Prostate gland (tissue), 2 donors: ENCODE measurements around the gene AKAP7. TPM values are rescaled to one million over a fixed set of nuclear protein-coding genes. Genes with fewer than 3 reads are reported as not detected.
A peak's percentile ranks its signal among the peaks of the same experiment; 100 is the strongest.

Source experiments
- DNase-seq: peaks from one replicate; pipeline ENCODE4 v3.0.0-alpha.2; 2019; ENCODE audit warnings: low spot score
- H3K27ac ChIP-seq, 2 donors: fragments of 200-600 bp; sonication (generic); 2 replicates each; pipeline ENCODE4 v1.5.1; 2017 to 2019
- H3K27me3 ChIP-seq: fragments of 200-600 bp; sonication (generic); replicated peaks from 2 replicates; pipeline ENCODE4 v1.5.1; 2019; ENCODE audit not compliant: insufficient read depth
- H3K36me3 ChIP-seq, 2 donors: fragments of 200-600 bp; sonication (generic); 1 replicate in 1 of 2; 2 replicates in 1 of 2; pipeline versions ENCODE4 v1.5.1 to v1.8.1; 2017 to 2019
- H3K4me1 ChIP-seq: fragments of 200-600 bp; sonication (generic); replicated peaks from 2 replicates; pipeline ENCODE4 v1.5.1; 2019
- H3K4me3 ChIP-seq, 2 donors: fragments of 200-600 bp; sonication (generic); 2 replicates each; pipeline ENCODE4 v1.5.1; 2017 to 2019
- H3K9me3 ChIP-seq: fragments of 200-600 bp; sonication (generic); 2 replicates; pipeline ENCODE4 v1.5.1; 2017
- CTCF ChIP-seq, 4 experiments: fragments of 200-600 bp in 2 of 4; fragments of 450-650 bp in 2 of 4; sonication (generic) in 2 of 4; IDR thresholded peaks; 1 replicate in 3 of 4; 2 replicates in 1 of 4; pipeline ENCODE4 v1.5.1; 2016 to 2019; ENCODE audit warnings: antibody characterized with exemption in 4 of 4, mild to moderate bottlenecking in 2 of 4, moderate library complexity in 2 of 4
- POLR2A ChIP-seq: fragments of 450-650 bp; IDR thresholded peaks from one replicate; pipeline ENCODE4 v1.6.1; 2016; ENCODE audit warnings: antibody characterized with exemption, mild to moderate bottlenecking
- POLR2AphosphoS5 ChIP-seq: sonication (generic); formaldehyde crosslinking; IDR thresholded peaks from one replicate; pipeline ENCODE4 v1.6.1; 2017; ENCODE audit warnings: antibody characterized with exemption
- WGBS: methylation state at CpG from one replicate; pipeline ENCODE4 v1.1.5; 2018; 5-methylcytosine and 5-hydroxymethylcytosine counted together
- intact Hi-C: fragments of 100-400 bp; cut with DNase I; formaldehyde crosslinking; loops from one replicate; pipeline ENCODE4 v1.14.2; 2022
- total RNA-seq, 2 donors: library from RNA; depleted of rRNA; stranded (reverse); fragments of >200 nt; gene quantifications; one replicate each; pipeline ENCODE4 v1.1.0, GENCODE V29; 2016

The AKAP7 gene
- total RNA-seq, 2 donors from 2014 or later, result 23.7 to 34.3 TPM

GRCh38 chr6:131231891-131232290 is 96.6 kb downstream of the AKAP7 start:
- no peaks in the 10 kb centered on the region for H3K4me1 ChIP-seq
- no peak for TF ChIP-seq CTCF (IDR thresholded peaks at IDR 0.05)
- no peak for TF ChIP-seq POLR2A
- TF ChIP-seq POLR2AphosphoS5, result no peak
- H3K27me3 ChIP-seq, result no peaks in the 10 kb centered on the region
- 86% methylated on average over 5 of the region's 5 CpGs for WGBS
- DNase-seq, result no peak
- no peak overlapping the region for H3K27ac ChIP-seq
- H3K4me3 ChIP-seq, result no peak overlapping the region
- no peaks in the 10 kb centered on the region for H3K36me3 ChIP-seq
- intact Hi-C loops, result no loop called here
- no peaks in the 10 kb centered on the region for H3K9me3 ChIP-seq

- H3K4me1 ChIP-seq, result no peaks in the 10 kb centered on the region
- DNase-seq, result no peak
- no peaks in the 10 kb centered on the region for H3K9me3 ChIP-seq
- no peak overlapping the region for H3K27ac ChIP-seq
- no peaks in the 10 kb centered on the region for H3K27me3 ChIP-seq
- no peaks in the 10 kb centered on the region for H3K36me3 ChIP-seq
- TF ChIP-seq POLR2A (no peak), CTCF (IDR thresholded peaks at IDR 0.05) (no peak), POLR2AphosphoS5 (no peak)
- intact Hi-C loops, result no loop called here
- H3K4me3 ChIP-seq, result no peak overlapping the region
- 87% methylated on average over 4 of the region's 4 CpGs for WGBS
These were observed 109.7 kb downstream of the AKAP7 start for GRCh38 chr6:131244942-131245341.

- H3K36me3 ChIP-seq, result no peaks in the 10 kb centered on the region
- peak overlapping the region; percentile 38 to 59 for H3K27ac ChIP-seq
- TF ChIP-seq POLR2A (no peak), CTCF (IDR thresholded peaks at IDR 0.05) (no peak), POLR2AphosphoS5 (peak; percentile 21)
- 2% methylated on average over 9 of the region's 9 CpGs for WGBS
- peak; percentile 60 for DNase-seq
- no peaks in the 10 kb centered on the region for H3K9me3 ChIP-seq
- intact Hi-C loops, result no loop called here
- peak overlapping the region; percentile 23 to 29 for H3K4me3 ChIP-seq
- H3K4me1 ChIP-seq, result no peaks in the 10 kb centered on the region
- no peaks in the 10 kb centered on the region for H3K27me3 ChIP-seq
These were observed 114.9 kb downstream of the AKAP7 start for GRCh38 chr6:131250122-131250521.

GRCh38 chr6:131250936-131251335 is 115.7 kb downstream of the AKAP7 start:
- WGBS, result 61% methylated on average over 3 of the region's 3 CpGs
- peak overlapping the region; percentile 23 to 29 for H3K4me3 ChIP-seq
- H3K27me3 ChIP-seq, result no peaks in the 10 kb centered on the region
- TF ChIP-seq POLR2A (no peak), CTCF (IDR thresholded peaks at IDR 0.05) (no peak), POLR2AphosphoS5 (no peak)
- no peaks in the 10 kb centered on the region for H3K36me3 ChIP-seq
- H3K4me1 ChIP-seq, result no peaks in the 10 kb centered on the region
- H3K9me3 ChIP-seq, result no peaks in the 10 kb centered on the region
- peak overlapping the region; percentile 38 to 59 for H3K27ac ChIP-seq
- DNase-seq, result no peak
- intact Hi-C loops, result no loop called here

GRCh38 chr6:131251590-131252199 is 116.4 kb downstream of the AKAP7 start:
- Histone ChIP-seq H3K4me3 (peak overlapping the region in 1 of 2 donors; percentile 29), H3K4me1 (no peaks in the 10 kb centered on the region), H3K9me3 (no peaks in the 10 kb centered on the region), H3K27ac (no peak overlapping the region), H3K27me3 (no peaks in the 10 kb centered on the region), H3K36me3 (no peaks in the 10 kb centered on the region)
- intact Hi-C loops, result no loop called here
- no peak for DNase-seq
- TF ChIP-seq CTCF (IDR thresholded peaks at IDR 0.05), result no peak
- 34% methylated on average over 3 of the region's 3 CpGs for WGBS
